Chondrocyte (in vitro differentiated cells): ENCODE data around the gene TMEM115. TPM values are rescaled to one million over a fixed set of nuclear protein-coding genes. Genes with fewer than 3 reads are reported as not detected.

ENCODE experiments used
- DNase-seq: peaks from one replicate; pipeline ENCODE4 v3.0.0; 2021; ENCODE audit warnings: mixed read lengths, low spot score
- H3K27ac Mint-ChIP-seq: one replicate; pipeline ENCODE4 v1.8.0; 2021; ENCODE audit warnings: mild to moderate bottlenecking, moderate library complexity, mixed read lengths; ENCODE audit not compliant: unreplicated experiment
- H3K27me3 Mint-ChIP-seq: 2 replicates; pipeline ENCODE4 v1.8.0; 2021; ENCODE audit warnings: low read depth, mixed read lengths
- H3K36me3 Mint-ChIP-seq: 2 replicates; pipeline ENCODE4 v1.8.0; 2021; ENCODE audit warnings: low read depth, mixed read lengths
- H3K4me1 Mint-ChIP-seq: 2 replicates; pipeline ENCODE4 v1.8.0; 2021; ENCODE audit warnings: low read depth, mild to moderate bottlenecking, mixed read lengths
- H3K4me3 Mint-ChIP-seq: one replicate; pipeline ENCODE4 v1.8.0; 2021; ENCODE audit warnings: mild to moderate bottlenecking, moderate library complexity, mixed read lengths; ENCODE audit not compliant: unreplicated experiment
- H3K9me3 Mint-ChIP-seq: 2 replicates; pipeline ENCODE4 v1.8.0; 2021; ENCODE audit warnings: low read depth, mixed read lengths
- CTCF ChIP-seq: fragments of 200-600 bp; sonication (generic); IDR thresholded peaks from 2 replicates; pipeline ENCODE4 v1.5.0; 2021; ENCODE audit warnings: antibody characterized with exemption, mild to moderate bottlenecking, moderate library complexity
- total RNA-seq: library from RNA; stranded (reverse); gene quantifications from 3 replicates; pipeline ENCODE4 v1.2.1, GENCODE V29; 2021

Gene TMEM115
- total RNA-seq, 1 donor from 2014 or later, result 50.4 TPM

- H3K4me1 Mint-ChIP-seq, result peaks cover 13% of the 10 kb centered on the region
- no peak overlapping the region for H3K27ac Mint-ChIP-seq
- DNase-seq, result no peak
- H3K9me3 Mint-ChIP-seq, result no peaks in the 10 kb centered on the region
- H3K27me3 Mint-ChIP-seq, result peaks cover 4% of the 10 kb centered on the region
- H3K36me3 Mint-ChIP-seq, result no peaks in the 10 kb centered on the region
- H3K4me3 Mint-ChIP-seq, result no peak overlapping the region
- no peak for TF ChIP-seq CTCF
Measured at GRCh38 chr3:50383750-50384149, 24.4 kb upstream of the TMEM115 start.

GRCh38 chr3:50382722-50383121, 23.4 kb upstream of the TMEM115 start:
- peaks cover 9% of the 10 kb centered on the region for H3K4me1 Mint-ChIP-seq
- no peak for DNase-seq
- no peak overlapping the region for H3K4me3 Mint-ChIP-seq
- no peaks in the 10 kb centered on the region for H3K9me3 Mint-ChIP-seq
- peaks cover 7% of the 10 kb centered on the region for H3K27me3 Mint-ChIP-seq
- TF ChIP-seq CTCF, result no peak
- H3K27ac Mint-ChIP-seq, result no peak overlapping the region
- no peaks in the 10 kb centered on the region for H3K36me3 Mint-ChIP-seq

- Mint-ChIP-seq H3K9me3 (no peaks in the 10 kb centered on the region), H3K4me3 (no peak overlapping the region), H3K4me1 (peaks cover 9% of the 10 kb centered on the region), H3K27me3 (peaks cover 9% of the 10 kb centered on the region), H3K36me3 (no peaks in the 10 kb centered on the region), H3K27ac (no peak overlapping the region)
- no peak for DNase-seq
- no peak for TF ChIP-seq CTCF
Measured at GRCh38 chr3:50381383-50381782, 22.1 kb upstream of the TMEM115 start.

GRCh38 chr3:50380405-50381085, 21.2 kb upstream of the TMEM115 start:
- no peak overlapping the region for H3K4me3 Mint-ChIP-seq
- no peaks in the 10 kb centered on the region for H3K9me3 Mint-ChIP-seq
- no peak for DNase-seq
- H3K4me1 Mint-ChIP-seq, result peaks cover 9% of the 10 kb centered on the region
- H3K27me3 Mint-ChIP-seq, result peaks cover 9% of the 10 kb centered on the region
- no peak for TF ChIP-seq CTCF
- H3K27ac Mint-ChIP-seq, result no peak overlapping the region
- no peaks in the 10 kb centered on the region for H3K36me3 Mint-ChIP-seq

GRCh38 chr3:50378757-50379156, 19.4 kb upstream of the TMEM115 start:
- Mint-ChIP-seq H3K9me3 (no peaks in the 10 kb centered on the region), H3K27ac (no peak overlapping the region), H3K36me3 (no peaks in the 10 kb centered on the region), H3K4me3 (no peak overlapping the region), H3K4me1 (peaks cover 9% of the 10 kb centered on the region), H3K27me3 (peaks cover 6% of the 10 kb centered on the region)
- no peak for DNase-seq
- no peak for TF ChIP-seq CTCF
